ENCODE data around the gene MARS1.
"Not testable (repeated sequence)": the region's sequence is repeated elsewhere in the genome, so short reads cannot be mapped to it uniquely, and the experiment has no call there.

MARS1 gene

GRCh38 chr12:57513677-57514076, 25.8 kb downstream of the MARS1 start:
- not testable (repeated sequence) for H3K4me1 ChIP-seq (ENCODE audit: insufficient read depth, low read length); H2AFZ ChIP-seq (ENCODE audit: low read depth, low read length); H3K27me3 ChIP-seq (ENCODE audit: insufficient read depth, low read length); H3K4me3 ChIP-seq (ENCODE audit: low read length); H3K9me3 ChIP-seq (ENCODE audit: low read length)
- H3K36me3 ChIP-seq (ENCODE audit: insufficient read depth, low read length), result peaks cover 87% of the 10 kb centered on the region

- H2AFZ ChIP-seq (ENCODE audit: low read depth, low read length); H3K4me3 ChIP-seq (ENCODE audit: low read length); H3K9me3 ChIP-seq (ENCODE audit: low read length); H3K27me3 ChIP-seq (ENCODE audit: insufficient read depth, low read length): not testable (repeated sequence)
- H3K36me3 ChIP-seq (ENCODE audit: insufficient read depth, low read length), result peaks cover 82% of the 10 kb centered on the region
- H3K4me1 ChIP-seq (ENCODE audit: insufficient read depth, low read length), result peaks cover 15% of the 10 kb centered on the region
Measured at GRCh38 chr12:57514246-57514645, 26.4 kb downstream of the MARS1 start.

GRCh38 chr12:57514720-57515407, 27.0 kb downstream of the MARS1 start:
- H3K4me3 ChIP-seq (ENCODE audit: low read length), result no peak overlapping the region

GRCh38 chr12:57515408-57515933, 27.6 kb downstream of the MARS1 start:
- peaks cover 20% of the 10 kb centered on the region for H3K4me1 ChIP-seq (ENCODE audit: insufficient read depth, low read length)
- no peaks in the 10 kb centered on the region for H3K9me3 ChIP-seq (ENCODE audit: low read length)
- no peak overlapping the region for H3K4me3 ChIP-seq (ENCODE audit: low read length)
- peaks cover 73% of the 10 kb centered on the region for H3K36me3 ChIP-seq (ENCODE audit: insufficient read depth, low read length)
- no peak overlapping the region for H2AFZ ChIP-seq (ENCODE audit: low read depth, low read length)
- H3K27me3 ChIP-seq (ENCODE audit: insufficient read depth, low read length), result no peaks in the 10 kb centered on the region

More at GRCh38 chr12:57514720-57515407, 27.0 kb downstream of the MARS1 start:
- Histone ChIP-seq H3K36me3 (ENCODE audit: insufficient read depth, low read length) (peaks cover 78% of the 10 kb centered on the region), H3K9me3 (ENCODE audit: low read length) (no peaks in the 10 kb centered on the region), H2AFZ (ENCODE audit: low read depth, low read length) (no peak overlapping the region), H3K4me1 (ENCODE audit: insufficient read depth, low read length) (peaks cover 20% of the 10 kb centered on the region), H3K27me3 (ENCODE audit: insufficient read depth, low read length) (no peaks in the 10 kb centered on the region)

GRCh38 chr12:57515934-57516541, 28.2 kb downstream of the MARS1 start:
- Histone ChIP-seq H3K27me3 (ENCODE audit: insufficient read depth, low read length) (no peaks in the 10 kb centered on the region), H3K36me3 (ENCODE audit: insufficient read depth, low read length) (peaks cover 67% of the 10 kb centered on the region), H3K9me3 (ENCODE audit: low read length) (no peaks in the 10 kb centered on the region), H2AFZ (ENCODE audit: low read depth, low read length) (no peak overlapping the region), H3K4me3 (ENCODE audit: low read length) (no peak overlapping the region), H3K4me1 (ENCODE audit: insufficient read depth, low read length) (peaks cover 23% of the 10 kb centered on the region)

GRCh38 chr12:57516617-57517153, 28.8 kb downstream of the MARS1 start:
- Histone ChIP-seq H3K36me3 (ENCODE audit: insufficient read depth, low read length) (peaks cover 61% of the 10 kb centered on the region), H3K4me3 (ENCODE audit: low read length) (no peak overlapping the region), H3K27me3 (ENCODE audit: insufficient read depth, low read length) (no peaks in the 10 kb centered on the region), H3K9me3 (ENCODE audit: low read length) (no peaks in the 10 kb centered on the region), H2AFZ (ENCODE audit: low read depth, low read length) (no peak overlapping the region), H3K4me1 (ENCODE audit: insufficient read depth, low read length) (peaks cover 30% of the 10 kb centered on the region)

GRCh38 chr12:57517187-57517586, 29.3 kb downstream of the MARS1 start:
- Histone ChIP-seq H3K9me3 (ENCODE audit: low read length) (no peaks in the 10 kb centered on the region), H3K4me1 (ENCODE audit: insufficient read depth, low read length) (peaks cover 35% of the 10 kb centered on the region), H3K27me3 (ENCODE audit: insufficient read depth, low read length) (no peaks in the 10 kb centered on the region), H3K36me3 (ENCODE audit: insufficient read depth, low read length) (peaks cover 56% of the 10 kb centered on the region), H3K4me3 (ENCODE audit: low read length) (no peak overlapping the region), H2AFZ (ENCODE audit: low read depth, low read length) (no peak overlapping the region)

- not testable (repeated sequence) for H3K9me3 ChIP-seq (ENCODE audit: low read length); H3K4me3 ChIP-seq (ENCODE audit: low read length); H3K27me3 ChIP-seq (ENCODE audit: insufficient read depth, low read length); H2AFZ ChIP-seq (ENCODE audit: low read depth, low read length)
- Histone ChIP-seq H3K36me3 (ENCODE audit: insufficient read depth, low read length) (peaks cover 50% of the 10 kb centered on the region), H3K4me1 (ENCODE audit: insufficient read depth, low read length) (peaks cover 36% of the 10 kb centered on the region)
Measured at GRCh38 chr12:57517718-57518117, 29.9 kb downstream of the MARS1 start.

GRCh38 chr12:57518176-57518919, 30.5 kb downstream of the MARS1 start:
- H3K4me3 ChIP-seq (ENCODE audit: low read length), result peak overlapping the region; percentile 66
- no peaks in the 10 kb centered on the region for H3K27me3 ChIP-seq (ENCODE audit: insufficient read depth, low read length)
- peaks cover 44% of the 10 kb centered on the region for H3K36me3 ChIP-seq (ENCODE audit: insufficient read depth, low read length)
- H2AFZ ChIP-seq (ENCODE audit: low read depth, low read length), result no peak overlapping the region
- no peaks in the 10 kb centered on the region for H3K9me3 ChIP-seq (ENCODE audit: low read length)
- peaks cover 37% of the 10 kb centered on the region for H3K4me1 ChIP-seq (ENCODE audit: insufficient read depth, low read length)

GRCh38 chr12:57518920-57519795, 31.3 kb downstream of the MARS1 start:
- peaks cover 41% of the 10 kb centered on the region for H3K36me3 ChIP-seq (ENCODE audit: insufficient read depth, low read length)
- no peak overlapping the region for H2AFZ ChIP-seq (ENCODE audit: low read depth, low read length)
- H3K4me3 ChIP-seq (ENCODE audit: low read length), result peak overlapping the region; percentile 66
- H3K4me1 ChIP-seq (ENCODE audit: insufficient read depth, low read length), result peaks cover 45% of the 10 kb centered on the region
- H3K9me3 ChIP-seq (ENCODE audit: low read length), result no peaks in the 10 kb centered on the region
- no peaks in the 10 kb centered on the region for H3K27me3 ChIP-seq (ENCODE audit: insufficient read depth, low read length)

GRCh38 chr12:57519796-57520052, 31.9 kb downstream of the MARS1 start:
- Histone ChIP-seq H3K36me3 (ENCODE audit: insufficient read depth, low read length) (peaks cover 40% of the 10 kb centered on the region), H3K9me3 (ENCODE audit: low read length) (no peaks in the 10 kb centered on the region), H3K4me3 (ENCODE audit: low read length) (peak overlapping the region; percentile 66), H2AFZ (ENCODE audit: low read depth, low read length) (no peak overlapping the region), H3K27me3 (ENCODE audit: insufficient read depth, low read length) (no peaks in the 10 kb centered on the region), H3K4me1 (ENCODE audit: insufficient read depth, low read length) (peaks cover 51% of the 10 kb centered on the region)

GRCh38 chr12:57520053-57520818, 32.4 kb downstream of the MARS1 start, which contains the start of gene DDIT3:
Gene DDIT3, minus strand, starts transcription at chr12:57520514. Its CDS starts 3,108 bp downstream, at chr12:57517406.
- H3K4me1 ChIP-seq (ENCODE audit: insufficient read depth, low read length), result peaks cover 56% of the 10 kb centered on the region
- peak within 1 kb of the TSS; percentile 66 for H3K4me3 ChIP-seq (ENCODE audit: low read length)
- no peaks in the 10 kb centered on the region for H3K9me3 ChIP-seq (ENCODE audit: low read length)
- H2AFZ ChIP-seq (ENCODE audit: low read depth, low read length), result no peak within 1 kb of the TSS
- H3K27me3 ChIP-seq (ENCODE audit: insufficient read depth, low read length), result no peaks in the 10 kb centered on the region
- H3K36me3 ChIP-seq (ENCODE audit: insufficient read depth, low read length), result peaks cover 39% of the 10 kb centered on the region

All from neuron (in vitro differentiated cells).